Peyer's patch (tissue), 4 donors: ENCODE results near the gene CDK5R2.

Experiments
- CTCF ChIP-seq, 6 experiments: fragments of 450-650 bp in 4 of 6; fragments of 200-600 bp in 2 of 6; sonication (generic) in 1 of 6; IDR thresholded peaks; one replicate each; pipeline ENCODE4 v1.5.1; 2017 to 2019; ENCODE audit warnings: antibody characterized with exemption in 6 of 6, mild to moderate bottlenecking in 3 of 6, moderate library complexity in 1 of 6
- POLR2A ChIP-seq, 2 donors: fragments of 450-650 bp; IDR thresholded peaks; one replicate each; pipeline ENCODE4 v1.5.1; 2017; ENCODE audit warnings: antibody characterized with exemption in 2 of 2, mild to moderate bottlenecking in 2 of 2, moderate library complexity in 2 of 2

DNA sequence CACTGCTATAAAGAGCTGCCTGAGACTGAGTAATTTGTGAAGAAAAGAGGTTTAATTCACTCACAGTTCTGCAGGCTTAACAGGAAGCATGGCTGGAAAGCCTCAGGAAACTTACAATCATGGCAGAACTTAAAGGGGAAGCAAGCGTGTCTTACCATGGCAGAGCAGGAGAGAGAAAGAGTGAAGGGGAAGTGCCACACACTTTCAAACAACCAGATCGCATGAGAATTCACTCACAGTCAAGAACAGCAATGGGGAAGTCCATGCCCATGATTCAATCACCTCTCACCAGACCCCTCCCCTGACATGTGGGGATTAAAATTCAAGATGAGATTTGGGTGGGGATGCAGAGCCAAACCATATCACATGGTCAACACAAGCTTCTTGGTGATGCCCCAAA, 34.7 kb upstream of the CDK5R2 start:
- no peak for TF ChIP-seq CTCF (IDR thresholded peaks at IDR 0.05)
- TF ChIP-seq POLR2A (IDR thresholded peaks at IDR 0.05): no peak
